Measurements from ENCODE around the gene ITPR2. TPM values are rescaled to one million over a fixed set of nuclear protein-coding genes. Genes with fewer than 3 reads are reported as not detected.

ITPR2 gene
- total and polyA plus RNA-seq, 2 of the 13 experiments (the other 11 are each of a cell fraction or from before 2014, with no cell fraction given), result 31.9 to 81.9 TPM

DNA sequence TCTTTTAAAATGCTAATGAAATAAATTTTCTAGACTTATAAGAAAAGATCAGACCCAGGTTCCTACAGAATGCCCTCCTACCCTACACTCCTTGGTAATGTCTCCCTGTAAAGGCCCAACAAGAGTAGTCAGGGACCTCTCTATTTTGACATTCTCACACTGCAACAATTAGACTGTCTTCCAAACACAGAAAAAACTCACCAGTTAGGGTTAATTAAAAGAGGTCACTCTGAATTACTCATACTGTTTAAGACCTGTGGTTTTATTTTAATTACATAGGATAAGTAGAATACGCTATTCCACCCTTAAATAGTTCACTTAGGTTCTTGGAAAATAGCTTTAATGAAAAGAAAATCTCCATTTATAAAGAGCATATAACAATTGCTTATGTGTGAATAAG is 142.4 kb downstream of the ITPR2 start (continued):
- no peak for TF ChIP-seq HMGXB3 (CRISPR knock-in tag; IDR thresholded peaks at IDR 0.05; ENCODE audit: borderline replicate concordance)
- TF ChIP-seq KMT2A (CRISPR knock-in tag; IDR thresholded peaks at IDR 0.05), result no peak
- no peak for TF ChIP-seq FOSL1 (CRISPR knock-in tag; IDR thresholded peaks at IDR 0.05; ENCODE audit: borderline replicate concordance)

- Histone ChIP-seq H3K4me2 (ENCODE audit: low read depth, low read length) (no peak overlapping the region), H3K4me3 (replicated peaks in 1 of 3; ENCODE audit: insufficient read depth in 1 of 3, low read depth in 2 of 3, low read length in 3 of 3) (no peak overlapping the region), H3K79me2 (ENCODE audit: insufficient read depth, low read length) (peaks cover 11% of the 10 kb centered on the region), H4K20me1 (ENCODE audit: insufficient read depth, low read length) (no peaks in the 10 kb centered on the region; the same call in 1 of the 2 replicates), H3K9me3 (ENCODE audit: low read length) (no peaks in the 10 kb centered on the region), H2AFZ (ENCODE audit: low read length) (no peak overlapping the region), H3K36me3 (replicated peaks in 1 of 2; ENCODE audit: control insufficient read depth in 1 of 2, insufficient read depth in 2 of 2, low read length in 2 of 2) (peaks cover 17 to 58% of the 10 kb centered on the region in 2 experiments), H3K9ac (ENCODE audit: insufficient read depth, low read depth, low read length) (no peak overlapping the region), H3K27me3 (ENCODE audit: control insufficient read depth in 1 of 2, insufficient read depth in 2 of 2, low read length in 2 of 2) (no peaks in the 10 kb centered on the region), H3K4me1 (ENCODE audit: insufficient read depth, low read length) (peaks cover 45% of the 10 kb centered on the region), H3K27ac (ENCODE audit: extremely low read length, insufficient read depth, low read length) (peak overlapping the region; percentile 47)
- intact Hi-C loops (cut with micrococcal nuclease; ENCODE audit: unreplicated experiment) (no loop called here), in situ Hi-C loops (cut with HindIII; ENCODE audit: extremely low pct_ligation_motif_present, low pct_unique_long_range_greater_than_20kb) (no loop called here)
- 67% methylated on average over 6 of the region's 6 CpGs for WGBS (ENCODE audit: low lambda C conversion rate)
- ATAC-seq (peak; percentile 75), FAIRE-seq (peak; percentile 55), DNase-seq (ENCODE audit: low spot score) (peak; percentile 60)
- ChIA-PET POLR2A (no interaction called here), CTCF (ENCODE audit: low intra/inter-chr PET ratio, low total read pairs) (no interaction called here)
- no TSS peak for BruUV-seq (replicated peaks)
- TF ChIP-seq, protein P1, sequence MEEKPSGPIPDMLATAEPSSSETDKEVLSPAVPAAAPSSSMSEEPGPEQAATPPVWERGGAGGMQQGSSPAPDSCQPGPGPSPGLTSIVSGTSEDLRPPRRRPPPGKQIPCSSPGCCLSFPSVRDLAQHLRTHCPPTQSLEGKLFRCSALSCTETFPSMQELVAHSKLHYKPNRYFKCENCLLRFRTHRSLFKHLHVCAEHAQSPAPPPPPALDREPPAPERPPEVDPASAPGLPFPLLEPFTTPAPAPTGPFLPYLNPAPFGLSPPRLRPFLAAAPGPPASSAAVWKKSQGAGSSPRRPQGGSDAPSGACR (CRISPR knock-in tag; IDR thresholded peaks at IDR 0.05), result no peak
- TF ChIP-seq, protein P2, sequence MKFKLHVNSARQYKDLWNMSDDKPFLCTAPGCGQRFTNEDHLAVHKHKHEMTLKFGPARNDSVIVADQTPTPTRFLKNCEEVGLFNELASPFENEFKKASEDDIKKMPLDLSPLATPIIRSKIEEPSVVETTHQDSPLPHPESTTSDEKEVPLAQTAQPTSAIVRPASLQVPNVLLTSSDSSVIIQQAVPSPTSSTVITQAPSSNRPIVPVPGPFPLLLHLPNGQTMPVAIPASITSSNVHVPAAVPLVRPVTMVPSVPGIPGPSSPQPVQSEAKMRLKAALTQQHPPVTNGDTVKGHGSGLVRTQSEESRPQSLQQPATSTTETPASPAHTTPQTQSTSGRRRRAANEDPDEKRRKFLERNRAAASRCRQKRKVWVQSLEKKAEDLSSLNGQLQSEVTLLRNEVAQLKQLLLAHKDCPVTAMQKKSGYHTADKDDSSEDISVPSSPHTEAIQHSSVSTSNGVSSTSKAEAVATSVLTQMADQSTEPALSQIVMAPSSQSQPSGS (CRISPR knock-in tag; IDR thresholded peaks at IDR 0.05), result 0 out of 2 replicates have a peak, but pooled peaks have one; percentile 21
- TF ChIP-seq ZC3H13 (CRISPR knock-in tag; IDR thresholded peaks at IDR 0.05) (no peak), TFAP4 (IDR thresholded peaks at IDR 0.05; ENCODE audit: borderline replicate concordance, low read depth) (peak; percentile 68; the same call in 1 of the 2 replicates), HDAC2 (CRISPR knock-in tag; IDR thresholded peaks at IDR 0.05) (0 out of 2 replicates have a peak, but pooled peaks have one; percentile 15), EHMT2 (IDR thresholded peaks at IDR 0.05; ENCODE audit: borderline replicate concordance, low read depth, low read length) (peak; percentile 65; the same call in 1 of the 2 replicates), KDM3A (CRISPR knock-in tag; IDR thresholded peaks at IDR 0.05; ENCODE audit: low read depth) (no peak), CEBPG (CRISPR knock-in tag; IDR thresholded peaks at IDR 0.05) (peak; percentile 73; the same call in 1 of the 2 replicates), RBM22 (optimal IDR thresholded peaks at IDR 0.05; ENCODE audit: low read length) (peak; percentile 64), FOXK2 (IDR thresholded peaks at IDR 0.05) (no peak), TBL1XR1 (IDR thresholded peaks at IDR 0.05; ENCODE audit: borderline replicate concordance, low read length, partially characterized antibody) (no peak), FOXA3 (CRISPR knock-in tag; IDR thresholded peaks at IDR 0.05) (0 out of 2 replicates have a peak, but pooled peaks have one; percentile 6), ZNF234 (CRISPR knock-in tag; conservative IDR thresholded peaks at IDR 0.05) (no peak)
- TF ChIP-seq, protein P3, sequence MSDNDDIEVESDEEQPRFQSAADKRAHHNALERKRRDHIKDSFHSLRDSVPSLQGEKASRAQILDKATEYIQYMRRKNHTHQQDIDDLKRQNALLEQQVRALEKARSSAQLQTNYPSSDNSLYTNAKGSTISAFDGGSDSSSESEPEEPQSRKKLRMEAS (IDR thresholded peaks at IDR 0.05), result peak; percentile 34; the same call in 1 of the 2 replicates
Measured at GRCh38 chr12:26689281-26689841, 143.6 kb downstream of the ITPR2 start.
